ENCODE data around the gene NTSR1.

Gene NTSR1

GRCh38 chr20:62718546-62718945, 9.9 kb downstream of the NTSR1 start:
- Histone ChIP-seq H3K4me1 (ENCODE audit: control insufficient read depth, insufficient read depth, low read length, poor library complexity, severe bottlenecking) (peaks cover 10% of the 10 kb centered on the region), H3K9me3 (ENCODE audit: control insufficient read depth, low read length) (peaks cover 10% of the 10 kb centered on the region), H3K4me3 (ENCODE audit: extremely low read depth, insufficient read depth, low read length, poor library complexity, severe bottlenecking) (no peak overlapping the region), H3K27ac (ENCODE audit: low read depth, low read length, severe bottlenecking) (no peak overlapping the region), H3K36me3 (ENCODE audit: control insufficient read depth, insufficient read depth, low read length) (no peaks in the 10 kb centered on the region)
- 61 to 66% methylated on average over 5 to 7 of the region's 12 CpGs for WGBS, 2 experiments (ENCODE audit: insufficient coverage in 2 of 2)

- H3K4me3 ChIP-seq (ENCODE audit: extremely low read depth, insufficient read depth, low read length, poor library complexity, severe bottlenecking): no peak overlapping the region
- no peak overlapping the region for H3K27ac ChIP-seq (ENCODE audit: low read depth, low read length, severe bottlenecking)
- 75 to 83% methylated on average over 9 to 11 of the region's 12 CpGs for WGBS, 2 experiments (ENCODE audit: insufficient coverage in 2 of 2)
- no peaks in the 10 kb centered on the region for H3K36me3 ChIP-seq (ENCODE audit: control insufficient read depth, insufficient read depth, low read length)
- peaks cover 10% of the 10 kb centered on the region for H3K9me3 ChIP-seq (ENCODE audit: control insufficient read depth, low read length)
- H3K4me1 ChIP-seq (ENCODE audit: control insufficient read depth, insufficient read depth, low read length, poor library complexity, severe bottlenecking): peaks cover 10% of the 10 kb centered on the region
These were observed 10.8 kb downstream of the NTSR1 start for GRCh38 chr20:62719250-62719935.

GRCh38 chr20:62721511-62722370, 13.1 kb downstream of the NTSR1 start:
- Histone ChIP-seq H3K9me3 (ENCODE audit: control insufficient read depth, low read length) (peaks cover 10% of the 10 kb centered on the region), H3K36me3 (ENCODE audit: control insufficient read depth, insufficient read depth, low read length) (no peaks in the 10 kb centered on the region), H3K27ac (ENCODE audit: low read depth, low read length, severe bottlenecking) (no peak overlapping the region), H3K4me3 (ENCODE audit: extremely low read depth, insufficient read depth, low read length, poor library complexity, severe bottlenecking) (no peak overlapping the region), H3K4me1 (ENCODE audit: control insufficient read depth, insufficient read depth, low read length, poor library complexity, severe bottlenecking) (no peaks in the 10 kb centered on the region)
- 89 to 92% methylated on average over 4 to 5 of the region's 7 CpGs for WGBS, 2 experiments (ENCODE audit: insufficient coverage in 2 of 2)

GRCh38 chr20:62722627-62723026, 14.0 kb downstream of the NTSR1 start:
- Histone ChIP-seq H3K4me3 (ENCODE audit: extremely low read depth, insufficient read depth, low read length, poor library complexity, severe bottlenecking) (no peak overlapping the region), H3K27ac (ENCODE audit: low read depth, low read length, severe bottlenecking) (no peak overlapping the region), H3K4me1 (ENCODE audit: control insufficient read depth, insufficient read depth, low read length, poor library complexity, severe bottlenecking) (no peaks in the 10 kb centered on the region), H3K36me3 (ENCODE audit: control insufficient read depth, insufficient read depth, low read length) (no peaks in the 10 kb centered on the region), H3K9me3 (ENCODE audit: control insufficient read depth, low read length) (peaks cover 10% of the 10 kb centered on the region)
- 96 to 100% methylated on average over 2 to 5 of the region's 6 CpGs for WGBS, 2 experiments (ENCODE audit: insufficient coverage in 2 of 2)

GRCh38 chr20:62723351-62723750, 14.7 kb downstream of the NTSR1 start:
- no peaks in the 10 kb centered on the region for H3K36me3 ChIP-seq (ENCODE audit: control insufficient read depth, insufficient read depth, low read length)
- no peaks in the 10 kb centered on the region for H3K4me1 ChIP-seq (ENCODE audit: control insufficient read depth, insufficient read depth, low read length, poor library complexity, severe bottlenecking)
- no peak overlapping the region for H3K27ac ChIP-seq (ENCODE audit: low read depth, low read length, severe bottlenecking)
- WGBS, 2 experiments (ENCODE audit: insufficient coverage in 2 of 2): 78 to 86% methylated on average over 11 to 13 of the region's 13 CpGs
- no peak overlapping the region for H3K4me3 ChIP-seq (ENCODE audit: extremely low read depth, insufficient read depth, low read length, poor library complexity, severe bottlenecking)
- peaks cover 10% of the 10 kb centered on the region for H3K9me3 ChIP-seq (ENCODE audit: control insufficient read depth, low read length)

- Histone ChIP-seq H3K4me1 (ENCODE audit: control insufficient read depth, insufficient read depth, low read length, poor library complexity, severe bottlenecking) (no peaks in the 10 kb centered on the region), H3K4me3 (ENCODE audit: extremely low read depth, insufficient read depth, low read length, poor library complexity, severe bottlenecking) (no peak overlapping the region), H3K27ac (ENCODE audit: low read depth, low read length, severe bottlenecking) (no peak overlapping the region), H3K9me3 (ENCODE audit: control insufficient read depth, low read length) (peaks cover 10% of the 10 kb centered on the region), H3K36me3 (ENCODE audit: control insufficient read depth, insufficient read depth, low read length) (no peaks in the 10 kb centered on the region)
- 80% methylated on average over 8 to 10 of the region's 11 CpGs for WGBS, 2 experiments (ENCODE audit: insufficient coverage in 2 of 2)
These were observed 15.3 kb downstream of the NTSR1 start for GRCh38 chr20:62723768-62724450.

- Histone ChIP-seq H3K9me3 (ENCODE audit: control insufficient read depth, low read length) (peaks cover 7% of the 10 kb centered on the region), H3K4me3 (ENCODE audit: extremely low read depth, insufficient read depth, low read length, poor library complexity, severe bottlenecking) (no peak overlapping the region), H3K36me3 (ENCODE audit: control insufficient read depth, insufficient read depth, low read length) (no peaks in the 10 kb centered on the region), H3K4me1 (ENCODE audit: control insufficient read depth, insufficient read depth, low read length, poor library complexity, severe bottlenecking) (no peaks in the 10 kb centered on the region), H3K27ac (ENCODE audit: low read depth, low read length, severe bottlenecking) (no peak overlapping the region)
- WGBS, 2 experiments (ENCODE audit: insufficient coverage in 2 of 2): 80 to 86% methylated on average over 13 to 19 of the region's 24 CpGs
These were observed 16.3 kb downstream of the NTSR1 start for GRCh38 chr20:62724692-62725595.

- H3K27ac ChIP-seq (ENCODE audit: low read depth, low read length, severe bottlenecking): no peak overlapping the region
- WGBS, 2 experiments (ENCODE audit: insufficient coverage in 2 of 2): 92 to 94% methylated on average over 9 to 10 of the region's 15 CpGs
- no peaks in the 10 kb centered on the region for H3K36me3 ChIP-seq (ENCODE audit: control insufficient read depth, insufficient read depth, low read length)
- H3K4me3 ChIP-seq (ENCODE audit: extremely low read depth, insufficient read depth, low read length, poor library complexity, severe bottlenecking): no peak overlapping the region
- H3K9me3 ChIP-seq (ENCODE audit: control insufficient read depth, low read length): peaks cover 6% of the 10 kb centered on the region
- H3K4me1 ChIP-seq (ENCODE audit: control insufficient read depth, insufficient read depth, low read length, poor library complexity, severe bottlenecking): no peaks in the 10 kb centered on the region
These were observed 17.1 kb downstream of the NTSR1 start for GRCh38 chr20:62725596-62726268.

GRCh38 chr20:62726276-62726675, 17.6 kb downstream of the NTSR1 start:
- H3K4me1 ChIP-seq (ENCODE audit: control insufficient read depth, insufficient read depth, low read length, poor library complexity, severe bottlenecking): no peaks in the 10 kb centered on the region
- 82 to 84% methylated on average over 10 to 11 of the region's 12 CpGs for WGBS, 2 experiments (ENCODE audit: insufficient coverage in 2 of 2)
- peaks cover 4% of the 10 kb centered on the region for H3K9me3 ChIP-seq (ENCODE audit: control insufficient read depth, low read length)
- no peaks in the 10 kb centered on the region for H3K36me3 ChIP-seq (ENCODE audit: control insufficient read depth, insufficient read depth, low read length)
- no peak overlapping the region for H3K4me3 ChIP-seq (ENCODE audit: extremely low read depth, insufficient read depth, low read length, poor library complexity, severe bottlenecking)
- H3K27ac ChIP-seq (ENCODE audit: low read depth, low read length, severe bottlenecking): no peak overlapping the region

All from mesodermal cell (in vitro differentiated cells).